Glomerular endothelial cell (primary cell): ENCODE measurements around the gene EXOC5. TPM values are rescaled to one million over a fixed set of nuclear protein-coding genes. Genes with fewer than 3 reads are reported as not detected.
"Not testable (repeated sequence)": the region's sequence is repeated elsewhere in the genome, so short reads cannot be mapped to it uniquely, and the experiment has no call there.

Source experiments
- DNase-seq: peaks from one replicate; pipeline ENCODE4 v3.0.0-alpha.2; 2011; ENCODE audit warnings: low read depth, low spot score; ENCODE audit errors: extremely low read depth
- total RNA-seq: library from RNA; depleted of rRNA; stranded (reverse); fragments of >200 nt; gene quantifications from 2 replicates; pipeline ENCODE4 v1.2.3, GENCODE V29; 2015

EXOC5 gene
- total RNA-seq, 1 donor from 2014 or later: 70.1 TPM

DNA sequence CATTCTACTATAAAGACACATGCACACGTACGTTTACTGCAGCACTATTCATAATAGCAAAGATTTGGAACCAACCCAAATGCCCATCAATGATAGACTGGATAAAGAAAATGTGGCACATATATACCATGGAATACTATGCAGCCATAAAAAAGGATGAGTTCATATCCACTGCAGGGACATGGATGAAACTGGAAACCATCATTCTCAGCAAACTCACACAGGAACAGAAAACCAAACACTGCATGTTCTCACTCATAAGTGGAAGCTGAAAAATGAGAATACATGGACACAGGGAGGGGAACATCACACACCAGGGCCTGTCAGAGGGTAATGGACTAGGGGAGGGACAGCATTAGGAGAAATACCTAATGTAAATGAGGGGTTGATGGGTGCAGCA lies 10.5 kb downstream of the EXOC5 start:
- DNase-seq: not testable (repeated sequence)

DNA sequence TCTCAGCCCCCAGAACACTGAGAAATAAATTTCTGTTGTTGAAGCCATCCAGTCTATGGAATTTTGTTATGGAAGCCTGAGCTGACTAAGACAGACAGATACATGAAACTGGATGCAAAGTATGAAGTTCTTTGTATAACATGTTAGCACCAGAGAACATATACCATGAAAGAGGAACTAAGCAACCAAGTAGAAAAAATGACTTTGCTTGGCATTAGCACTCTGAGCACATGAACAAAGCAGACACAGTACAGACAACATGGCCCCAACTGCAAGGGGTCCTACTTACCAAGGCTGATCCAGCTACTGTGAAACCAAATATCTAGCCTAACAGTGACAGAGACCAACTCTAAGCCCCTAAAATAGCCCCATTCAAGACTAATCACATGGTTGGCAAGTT lies 13.8 kb downstream of the EXOC5 start:
- no peak for DNase-seq

GRCh38 chr14:57246933-57247657 lies 21.6 kb downstream of the EXOC5 start:
- no peak for DNase-seq

DNA sequence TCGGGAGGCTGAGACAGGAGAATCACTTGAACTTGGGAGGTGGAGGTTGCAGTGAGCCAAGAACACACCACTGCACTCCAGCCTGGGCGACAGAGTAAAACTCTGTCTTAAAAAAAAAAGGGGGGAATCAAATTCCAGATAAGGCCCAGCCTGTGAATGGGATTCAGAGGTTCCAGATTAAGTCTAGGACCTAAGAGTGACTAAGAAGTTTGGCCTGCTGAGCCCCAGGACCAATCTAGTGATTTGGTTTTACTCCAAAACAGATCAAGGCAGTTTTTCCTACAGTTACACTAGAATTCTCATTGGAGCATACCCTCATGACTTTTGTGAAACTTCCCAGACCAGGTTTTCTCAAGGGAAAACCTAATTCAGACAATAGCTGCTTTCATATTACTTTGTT lies 22.8 kb downstream of the EXOC5 start:
- no peak for DNase-seq

- DNase-seq: no peak
These were observed 24.6 kb downstream of the EXOC5 start for GRCh38 chr14:57244106-57244505.

- no peak for DNase-seq
These were observed 25.4 kb downstream of the EXOC5 start for GRCh38 chr14:57243320-57243719.

- DNase-seq: not testable (repeated sequence)
These were observed 28.6 kb downstream of the EXOC5 start for GRCh38 chr14:57240115-57240514.

DNA sequence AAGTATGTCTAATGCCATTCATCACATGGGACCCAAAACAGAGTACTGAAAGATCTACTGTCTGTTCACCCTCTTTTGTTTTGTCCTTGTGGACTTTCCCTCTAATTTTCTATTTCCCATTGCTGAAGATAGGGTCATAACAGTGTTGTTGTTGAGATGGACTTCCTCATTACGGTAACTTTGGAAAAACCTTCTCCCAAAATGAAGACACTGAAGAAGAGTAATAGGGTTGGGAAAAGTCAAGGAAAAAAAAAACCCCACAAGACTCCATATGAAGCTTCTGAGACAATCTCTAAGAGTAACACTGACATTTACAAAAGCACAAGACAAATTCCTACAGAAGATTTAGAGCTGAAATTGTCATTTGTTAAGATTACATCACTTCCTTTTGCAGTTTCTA lies 36.7 kb downstream of the EXOC5 start:
- DNase-seq: no peak

DNA sequence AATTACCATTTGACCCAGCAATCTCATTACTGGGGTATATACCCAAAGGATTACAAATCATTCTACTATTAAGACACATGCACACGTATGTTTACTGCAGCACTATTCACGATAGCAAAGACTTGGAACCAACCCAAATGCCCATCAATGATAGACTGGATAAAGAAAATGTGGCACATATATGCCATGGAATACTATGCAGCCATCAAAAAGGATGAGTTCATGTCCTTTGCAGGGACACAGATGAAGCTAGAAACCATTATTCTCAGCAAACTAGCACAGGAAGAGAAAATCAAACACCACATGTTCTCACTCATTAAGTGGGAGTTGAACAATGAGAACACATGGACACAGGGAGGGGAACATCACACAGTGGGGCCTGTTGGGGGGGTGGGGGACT lies 40.4 kb downstream of the EXOC5 start:
- not testable (repeated sequence) for DNase-seq

DNA sequence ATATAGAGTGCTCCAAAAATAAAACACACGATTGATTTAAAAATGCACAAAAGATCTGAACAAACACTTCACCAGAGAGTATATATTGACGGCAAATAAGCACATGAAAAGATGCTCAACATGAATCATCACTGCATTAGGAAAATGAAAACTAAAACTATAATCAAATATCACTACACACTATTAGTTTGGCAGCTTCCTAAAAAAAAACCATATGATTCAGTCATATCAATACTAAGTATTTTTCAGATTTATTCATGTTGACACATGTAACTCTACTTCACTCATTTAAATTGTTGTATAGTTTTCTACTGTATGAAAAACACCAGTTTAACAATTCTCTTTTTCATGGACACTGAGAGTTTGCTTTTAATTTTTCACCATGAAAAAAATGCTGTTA lies 41.6 kb downstream of the EXOC5 start:
- no peak for DNase-seq

GRCh38 chr14:57221931-57222330 lies 46.8 kb downstream of the EXOC5 start:
- no peak for DNase-seq

DNA sequence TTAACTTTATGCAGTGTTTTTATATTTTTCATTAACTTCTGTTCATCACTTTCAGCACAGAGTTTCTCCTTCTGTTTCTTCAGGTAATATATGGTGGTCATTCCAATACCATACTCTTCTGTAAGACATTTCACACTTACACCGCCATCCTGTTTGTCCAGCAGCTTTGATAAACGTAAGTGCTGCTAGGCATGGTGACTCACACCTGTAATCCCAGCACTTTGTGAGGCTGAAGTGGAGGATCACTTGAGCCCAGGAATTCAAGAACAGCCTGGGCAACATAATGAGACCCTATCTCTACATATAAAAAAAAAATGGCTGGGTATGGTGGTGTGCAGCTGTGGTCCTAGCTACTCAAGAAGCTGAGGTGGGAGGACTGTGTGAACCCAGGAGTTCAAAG lies 55.8 kb downstream of the EXOC5 start:
- no peak for DNase-seq

- DNase-seq: no peak
These were observed 59.1 kb downstream of the EXOC5 start for GRCh38 chr14:57209561-57209960.

DNA sequence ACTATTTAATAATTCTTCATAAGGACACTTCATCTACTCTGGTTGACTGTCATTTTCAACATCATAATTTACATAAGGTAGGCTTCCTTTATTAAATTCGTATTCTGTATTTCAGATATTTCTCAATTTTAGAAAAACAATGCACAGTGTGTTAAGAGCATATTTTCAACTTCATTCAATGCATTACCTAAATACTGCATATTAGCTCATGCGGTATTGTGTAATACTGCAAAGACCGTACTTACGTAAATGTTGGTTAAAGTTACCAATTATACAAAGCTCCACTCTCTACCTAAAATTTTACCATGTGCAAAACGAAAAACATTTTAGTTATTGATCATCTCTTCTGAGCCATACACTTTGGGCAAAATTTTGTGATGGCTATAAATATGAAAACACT lies 62.8 kb downstream of the EXOC5 start:
- DNase-seq: no peak

DNA sequence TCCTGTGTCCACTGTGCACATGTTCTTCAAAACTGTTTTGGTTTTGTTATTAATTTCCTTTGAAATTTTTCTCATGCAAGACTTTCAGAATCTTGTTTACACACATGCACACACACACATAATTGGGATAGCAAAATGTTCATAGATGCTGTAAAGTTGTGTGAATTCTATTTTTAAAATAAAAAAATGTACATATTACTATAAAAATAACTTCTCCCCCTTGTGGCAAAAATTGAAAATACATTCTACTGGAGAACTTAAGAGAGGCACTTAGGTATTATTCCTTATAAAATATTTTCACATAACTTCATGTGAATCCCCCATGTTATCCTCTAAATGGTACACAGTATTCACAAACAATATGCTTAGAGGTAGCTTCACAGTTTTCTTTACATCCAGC lies 66.0 kb downstream of the EXOC5 start:
- not testable (repeated sequence) for DNase-seq

- DNase-seq: no peak
These were observed 68.8 kb downstream of the EXOC5 start for GRCh38 chr14:57199921-57200320.

DNA sequence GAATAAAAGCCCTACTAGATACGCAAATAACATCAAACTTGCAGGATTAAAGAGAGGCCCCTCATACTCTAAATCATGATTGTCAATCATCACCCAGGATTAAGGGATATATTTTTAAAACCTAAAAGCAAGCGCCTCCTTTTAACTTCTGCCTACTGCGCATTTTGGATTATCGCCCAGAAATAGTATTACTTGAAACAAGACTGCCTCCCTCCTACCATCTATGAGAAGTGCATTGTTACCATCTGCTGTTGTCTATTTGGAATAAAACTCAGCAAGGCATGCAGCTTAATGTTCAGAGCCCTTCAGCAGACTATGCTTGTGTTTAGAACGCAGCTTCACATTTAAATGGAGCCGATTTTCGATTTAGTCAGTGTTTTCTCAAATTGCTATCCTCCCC lies 79.6 kb downstream of the EXOC5 start:
- DNase-seq: no peak

DNA sequence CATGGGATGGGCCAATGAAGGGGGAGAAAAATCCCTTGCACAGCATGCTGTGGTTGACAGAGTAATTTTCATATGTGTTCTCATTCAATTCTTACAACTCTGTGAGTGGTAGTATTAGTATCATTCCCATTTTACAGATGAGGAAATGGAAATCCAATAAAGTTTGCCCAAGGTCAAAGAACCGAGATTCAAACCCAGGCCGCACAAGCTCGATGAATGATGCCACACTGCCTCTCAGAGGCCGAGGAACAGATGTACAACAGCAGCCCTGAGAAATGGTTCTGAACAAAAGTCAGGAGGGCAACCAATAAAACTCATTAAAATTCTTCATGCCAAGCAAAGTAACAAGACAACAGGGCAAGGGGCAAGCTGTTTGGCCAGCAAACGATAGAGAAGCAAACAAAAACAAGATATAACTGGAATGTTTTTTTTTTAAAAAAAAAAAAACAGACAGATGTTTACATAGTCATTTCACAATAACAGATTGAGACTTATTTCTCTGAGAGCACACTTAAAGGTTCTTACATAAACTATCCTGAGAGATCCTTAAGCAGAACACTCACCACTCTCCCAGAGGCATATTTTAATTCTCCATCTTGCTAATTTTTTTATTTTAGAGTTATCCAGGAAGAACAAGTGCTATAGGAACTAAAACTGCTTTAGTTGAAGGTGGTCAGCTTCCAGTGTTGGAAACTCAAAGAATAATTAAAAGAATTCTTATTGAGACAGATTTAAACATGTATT lies 85.8 kb downstream of the EXOC5 start:
- DNase-seq: no peak

- no peak for DNase-seq
These were observed 89.4 kb downstream of the EXOC5 start for GRCh38 chr14:57179273-57179672.

DNA sequence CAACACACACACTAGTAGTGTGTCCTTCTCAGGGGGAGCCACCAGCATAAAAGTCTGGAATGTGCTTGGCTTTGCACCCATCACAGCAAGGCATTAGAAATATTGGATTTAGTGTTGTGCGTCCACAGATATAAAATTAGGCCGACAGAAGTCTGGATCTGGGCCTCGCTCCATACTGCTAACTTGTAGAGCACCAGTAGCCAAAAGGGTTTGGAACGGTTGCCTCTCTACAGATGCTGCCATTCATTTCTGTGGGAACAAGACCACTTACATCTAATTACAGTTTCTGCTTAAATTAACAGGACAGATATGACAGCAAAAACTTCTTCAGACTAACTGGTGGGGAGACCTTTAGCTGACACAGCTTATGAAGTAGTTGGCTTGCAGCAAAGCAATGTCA lies 94.2 kb downstream of the EXOC5 start:
- DNase-seq: no peak

DNA sequence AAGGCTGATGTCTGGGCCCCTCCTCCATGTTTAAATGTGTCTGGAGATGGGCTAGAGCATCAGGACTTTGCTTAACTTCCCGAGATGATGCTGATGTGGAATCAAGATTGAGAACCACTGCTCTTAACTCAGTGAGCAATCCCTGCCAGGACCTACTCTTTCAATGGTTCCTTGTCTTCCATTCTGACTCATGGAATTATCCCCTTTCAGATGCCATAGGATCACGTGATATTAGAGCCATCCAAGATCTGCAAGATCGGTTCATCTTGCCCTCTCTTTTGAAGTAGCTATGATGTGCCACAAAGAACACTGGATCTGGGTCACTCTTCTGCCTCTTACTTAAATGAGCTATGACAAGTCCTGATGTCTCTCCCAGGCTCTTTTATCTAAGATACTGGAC lies 96.8 kb downstream of the EXOC5 start:
- DNase-seq: no peak

DNA sequence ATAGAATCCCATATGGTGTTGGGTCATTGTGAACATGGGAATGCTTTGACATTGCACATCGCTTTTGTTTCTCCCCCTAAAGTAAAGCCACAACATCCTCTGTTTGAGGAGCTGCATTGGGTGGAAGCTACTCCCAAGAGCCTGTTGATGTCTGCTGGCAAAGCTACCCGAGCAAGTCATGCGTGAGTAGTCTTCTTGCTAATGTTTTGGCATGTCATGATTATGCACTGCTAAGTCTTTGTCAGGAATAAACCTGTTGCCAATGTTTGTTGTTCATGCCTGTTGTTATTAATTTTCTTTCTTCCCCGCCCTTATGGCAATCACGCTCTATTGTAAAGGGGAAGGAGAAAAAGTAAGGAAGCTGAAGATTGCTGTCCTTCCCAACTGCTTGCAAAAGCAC lies 97.3 kb downstream of the EXOC5 start:
- no peak for DNase-seq
